ENCODE measurements around the gene EARS2.

- TF ChIP-seq, protein P1, sequence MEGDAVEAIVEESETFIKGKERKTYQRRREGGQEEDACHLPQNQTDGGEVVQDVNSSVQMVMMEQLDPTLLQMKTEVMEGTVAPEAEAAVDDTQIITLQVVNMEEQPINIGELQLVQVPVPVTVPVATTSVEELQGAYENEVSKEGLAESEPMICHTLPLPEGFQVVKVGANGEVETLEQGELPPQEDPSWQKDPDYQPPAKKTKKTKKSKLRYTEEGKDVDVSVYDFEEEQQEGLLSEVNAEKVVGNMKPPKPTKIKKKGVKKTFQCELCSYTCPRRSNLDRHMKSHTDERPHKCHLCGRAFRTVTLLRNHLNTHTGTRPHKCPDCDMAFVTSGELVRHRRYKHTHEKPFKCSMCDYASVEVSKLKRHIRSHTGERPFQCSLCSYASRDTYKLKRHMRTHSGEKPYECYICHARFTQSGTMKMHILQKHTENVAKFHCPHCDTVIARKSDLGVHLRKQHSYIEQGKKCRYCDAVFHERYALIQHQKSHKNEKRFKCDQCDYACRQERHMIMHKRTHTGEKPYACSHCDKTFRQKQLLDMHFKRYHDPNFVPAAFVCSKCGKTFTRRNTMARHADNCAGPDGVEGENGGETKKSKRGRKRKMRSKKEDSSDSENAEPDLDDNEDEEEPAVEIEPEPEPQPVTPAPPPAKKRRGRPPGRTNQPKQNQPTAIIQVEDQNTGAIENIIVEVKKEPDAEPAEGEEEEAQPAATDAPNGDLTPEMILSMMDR (IDR thresholded peaks at IDR 0.05; ENCODE audit: control extremely low read depth in 1 of 3, insufficient read depth in 1 of 3, low read depth in 1 of 3, low read length in 3 of 3): no peak
- no peak for TF ChIP-seq SIN3A (conservative IDR thresholded peaks at IDR 0.05 in 1 of 2, IDR thresholded peaks at IDR 0.05 in 1 of 2; ENCODE audit: low read depth in 1 of 2, low read length in 2 of 2)
- no peak for TF ChIP-seq GABPA (IDR thresholded peaks at IDR 0.05; ENCODE audit: borderline replicate concordance, insufficient read depth, low read length)
- TF ChIP-seq, protein P2, sequence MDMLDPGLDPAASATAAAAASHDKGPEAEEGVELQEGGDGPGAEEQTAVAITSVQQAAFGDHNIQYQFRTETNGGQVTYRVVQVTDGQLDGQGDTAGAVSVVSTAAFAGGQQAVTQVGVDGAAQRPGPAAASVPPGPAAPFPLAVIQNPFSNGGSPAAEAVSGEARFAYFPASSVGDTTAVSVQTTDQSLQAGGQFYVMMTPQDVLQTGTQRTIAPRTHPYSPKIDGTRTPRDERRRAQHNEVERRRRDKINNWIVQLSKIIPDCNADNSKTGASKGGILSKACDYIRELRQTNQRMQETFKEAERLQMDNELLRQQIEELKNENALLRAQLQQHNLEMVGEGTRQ (IDR thresholded peaks at IDR 0.05; ENCODE audit: low read length): no peak
- no peak for TF ChIP-seq ATF2 (IDR thresholded peaks at IDR 0.05; ENCODE audit: low read length)
- no peak for TF ChIP-seq RXRA (IDR thresholded peaks at IDR 0.05; ENCODE audit: insufficient read depth, low read depth, low read length)
- no peak for TF ChIP-seq EP300 (IDR thresholded peaks at IDR 0.05; ENCODE audit: borderline replicate concordance in 1 of 2, low read depth in 2 of 2, low read length in 2 of 2)
These were observed 27.3 kb upstream of the EARS2 start for GRCh38 chr16:23584186-23585076.
